CD4-positive, alpha-beta T cell treated with Interleukin-2 at 100 ng/mL for 4 hours (primary cell): Measurements from ENCODE around the gene MRPL50.
A peak's percentile ranks its signal among the peaks of the same experiment; 100 is the strongest.
"Not testable (repeated sequence)": the region's sequence is repeated elsewhere in the genome, so short reads cannot be mapped to it uniquely, and the experiment has no call there.

Experiments used
- DNase-seq: peaks from one replicate; pipeline ENCODE4 v3.0.0-alpha.2; 2020; ENCODE audit warnings: low spot score

The MRPL50 gene

GRCh38 chr9:101417977-101418376 lies 19.6 kb upstream of the MRPL50 start:
- DNase-seq: no peak

GRCh38 chr9:101417389-101417788 lies 19.0 kb upstream of the MRPL50 start:
- no peak for DNase-seq

- no peak for DNase-seq
Measured at GRCh38 chr9:101415578-101415977, 17.2 kb upstream of the MRPL50 start.

- DNase-seq: no peak
Measured at GRCh38 chr9:101414839-101415238, 16.4 kb upstream of the MRPL50 start.

GRCh38 chr9:101409079-101409477 lies 10.7 kb upstream of the MRPL50 start:
- DNase-seq: no peak

GRCh38 chr9:101408374-101409078 lies 10.1 kb upstream of the MRPL50 start:
- DNase-seq: no peak

GRCh38 chr9:101403516-101404285 lies 5.3 kb upstream of the MRPL50 start:
- DNase-seq: no peak

GRCh38 chr9:101400120-101400519 lies 1.7 kb upstream of the MRPL50 start:
- DNase-seq: no peak

GRCh38 chr9:101399643-101399970 lies 1.2 kb upstream of the MRPL50 start:
- peak; percentile 1 for DNase-seq

GRCh38 chr9:101398930-101399642 lies 668 bp upstream of the MRPL50 start:
- no peak for DNase-seq

- DNase-seq: no peak
Measured at GRCh38 chr9:101397746-101398067, 711 bp downstream of the MRPL50 start.

GRCh38 chr9:101394687-101395086 lies 3.7 kb downstream of the MRPL50 start:
- no peak for DNase-seq

GRCh38 chr9:101393135-101393534 lies 5.3 kb downstream of the MRPL50 start:
- DNase-seq: no peak

- no peak for DNase-seq
Measured at GRCh38 chr9:101388507-101388993, 9.9 kb downstream of the MRPL50 start.

GRCh38 chr9:101387871-101388506 lies 10.4 kb downstream of the MRPL50 start:
- DNase-seq: peak; percentile 46

- DNase-seq: not testable (repeated sequence)
Measured at GRCh38 chr9:101384873-101385536, 13.4 kb downstream of the MRPL50 start, which contains the start of gene BAAT. BAAT (minus strand) TSS chr9:101385006; CDS start chr9:101371404, 13,602 bp downstream.

GRCh38 chr9:101383361-101383760 lies 15.1 kb downstream of the MRPL50 start:
- no peak for DNase-seq

- no peak for DNase-seq
Measured at GRCh38 chr9:101381833-101382342, 16.5 kb downstream of the MRPL50 start.

GRCh38 chr9:101381118-101381517 lies 17.3 kb downstream of the MRPL50 start:
- no peak for DNase-seq

GRCh38 chr9:101380295-101380694 lies 18.1 kb downstream of the MRPL50 start:
- no peak for DNase-seq

- no peak for DNase-seq
Measured at GRCh38 chr9:101376111-101376848, 22.1 kb downstream of the MRPL50 start.
